Keratinocyte (primary cell): Measurements from ENCODE around the gene DYNLRB1. TPM values are rescaled to one million over a fixed set of nuclear protein-coding genes. Genes with fewer than 3 reads are reported as not detected.

ENCODE experiments used
- DNase-seq: peaks from one replicate; pipeline ENCODE4 v3.0.0-alpha.2; 2011; ENCODE audit warnings: low read depth, missing footprints, low spot score
- FAIRE-seq: peaks from 2 replicates; lab custom pipeline; 2011; peaks lifted over from hg19 to GRCh38; lab: Jason Lieb, UNC
- H2AFZ ChIP-seq: 2 replicates; pipeline ENCODE4 v1.6.0; 2012; ENCODE audit warnings: low read length, control low read depth, inconsistent platforms; ENCODE audit not compliant: control insufficient read depth
- H3K27ac ChIP-seq: 2 replicates; pipeline ENCODE4 v1.5.1; 2011; ENCODE audit warnings: low read length; ENCODE audit not compliant: control insufficient read depth, insufficient read depth
- H3K27me3 ChIP-seq: 3 replicates; pipeline ENCODE4 v1.6.0; 2011; ENCODE audit warnings: low read length; ENCODE audit not compliant: control insufficient read depth, insufficient read depth; ENCODE audit errors: extremely low read depth
- H3K36me3 ChIP-seq, 2 experiments: 2 replicates in 1 of 2; 3 replicates in 1 of 2; pipeline ENCODE4 v1.5.1; 2011; ENCODE audit warnings: low read length in 2 of 2, mild to moderate bottlenecking in 1 of 2; ENCODE audit not compliant: control insufficient read depth in 2 of 2, insufficient read depth in 2 of 2; ENCODE audit errors: extremely low read depth in 1 of 2
- H3K4me1 ChIP-seq: 3 replicates; pipeline ENCODE4 v1.5.1; 2011; ENCODE audit warnings: low read length; ENCODE audit not compliant: control insufficient read depth, insufficient read depth; ENCODE audit errors: extremely low read depth
- H3K4me2 ChIP-seq: 3 replicates; pipeline ENCODE4 v1.6.0; 2011; ENCODE audit warnings: low read depth, low read length; ENCODE audit not compliant: control insufficient read depth, insufficient read depth; ENCODE audit errors: extremely low read depth
- H3K4me3 ChIP-seq, 3 experiments: fragments of 200-600 bp in 1 of 3; sonication (generic) in 1 of 3; 2 replicates in 2 of 3; 3 replicates in 1 of 3; pipeline ENCODE4 v1.5.1; 2011 to 2016; ENCODE audit warnings: low read length in 3 of 3, mild to moderate bottlenecking in 3 of 3, control low read depth in 2 of 3, inconsistent platforms in 1 of 3, low read depth in 1 of 3, mixed read lengths in 1 of 3, mixed run types in 1 of 3, moderate library complexity in 1 of 3; ENCODE audit not compliant: control insufficient read depth in 2 of 3, insufficient read depth in 2 of 3; ENCODE audit errors: extremely low read depth in 1 of 3
- H3K79me2 ChIP-seq: 2 replicates; pipeline ENCODE4 v1.6.0; 2012; ENCODE audit warnings: low read length; ENCODE audit not compliant: control insufficient read depth, insufficient read depth
- H3K9ac ChIP-seq: 3 replicates; pipeline ENCODE4 v1.6.0; 2011; ENCODE audit warnings: low read length; ENCODE audit not compliant: control insufficient read depth, insufficient read depth; ENCODE audit errors: extremely low read depth
- H3K9me1 ChIP-seq: 3 replicates; pipeline ENCODE4 v1.6.0; 2011; ENCODE audit warnings: low read length; ENCODE audit not compliant: control insufficient read depth, insufficient read depth; ENCODE audit errors: extremely low read depth
- H3K9me3 ChIP-seq: 2 replicates; pipeline ENCODE4 v1.5.1; 2012; ENCODE audit warnings: low read depth, low read length; ENCODE audit not compliant: control insufficient read depth
- H4K20me1 ChIP-seq: 3 replicates; pipeline ENCODE4 v1.6.0; 2011; ENCODE audit warnings: low read length; ENCODE audit not compliant: control insufficient read depth, insufficient read depth; ENCODE audit errors: extremely low read depth
- EZH2 ChIP-seq: IDR thresholded peaks from one replicate; pipeline ENCODE4 v1.6.1; 2012; ENCODE audit warnings: inconsistent platforms, mild to moderate bottlenecking, low read length, moderate library complexity
- dilution Hi-C: fragments of 300-500 bp; cut with MboI; formaldehyde crosslinking; loops from one replicate; pipeline ENCODE4 v1.7.0; 2020; ENCODE audit warnings: low sequenced_read_pairs; ENCODE audit not compliant: extremely low pct_ligation_motif_present
- polyA plus RNA-seq, 5 experiments: library from polyadenylated mRNA; depleted of rRNA in 3 of 5; stranded (reverse) in 3 of 5; stranded (forward) in 1 of 5; unstranded in 1 of 5; fragments of >200 nt; gene quantifications; 1 replicate in 1 of 5; 2 replicates in 3 of 5; 3 replicates in 1 of 5; pipeline versions ENCODE4 v1.2.1 to v1.2.3, GENCODE V29; 2011 to 2012; ENCODE audit warnings: missing spikeins in 2 of 5, low read depth in 1 of 5, low replicate concordance in 1 of 5
- TF ChIP-seq, protein P1 (sequence below), 3 experiments: IDR thresholded peaks in 1 of 3; conservative IDR thresholded peaks in 1 of 3; optimal IDR thresholded peaks in 1 of 3; 2 replicates in 2 of 3; 3 replicates in 1 of 3; pipeline versions ENCODE3 to v1.5.1; 2011; ENCODE audit warnings: low read length in 3 of 3, mild to moderate bottlenecking in 3 of 3, moderate library complexity in 2 of 3, control low read depth in 1 of 3, inconsistent platforms in 1 of 3; ENCODE audit not compliant: insufficient read depth in 2 of 3; ENCODE audit errors: extremely low read depth in 1 of 3

The DYNLRB1 gene
- polyA plus RNA-seq, 1 donor (not counting 4 experiments of a cell fraction or from before 2014, with no cell fraction given), result 156 TPM

DNA sequence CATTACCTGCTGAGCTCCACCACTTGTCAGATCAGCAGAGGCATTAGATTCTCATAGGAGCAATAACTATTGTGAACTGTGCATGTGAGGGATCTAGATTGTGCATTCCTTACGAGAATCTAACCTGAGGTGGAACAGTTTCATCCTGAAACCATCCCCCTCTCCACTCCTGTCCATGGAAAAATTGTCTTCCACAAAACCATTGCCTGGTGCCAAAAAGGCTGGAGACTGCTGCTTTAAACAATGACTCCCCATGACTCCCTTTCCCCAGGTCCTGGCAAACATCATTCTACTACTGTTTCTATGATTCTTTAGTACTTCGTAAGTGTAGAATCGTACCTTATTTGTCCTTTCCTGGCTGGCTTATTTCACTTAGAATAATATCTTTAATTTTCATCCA is 9.7 kb upstream of the DYNLRB1 start:
- no peaks in the 10 kb centered on the region for H3K9me3 ChIP-seq
- no peaks in the 10 kb centered on the region for H3K27me3 ChIP-seq
- FAIRE-seq (no peak), DNase-seq (no peak)
- no peaks in the 10 kb centered on the region for H4K20me1 ChIP-seq
- dilution Hi-C loops, result no loop called here
- TF ChIP-seq, protein P1, sequence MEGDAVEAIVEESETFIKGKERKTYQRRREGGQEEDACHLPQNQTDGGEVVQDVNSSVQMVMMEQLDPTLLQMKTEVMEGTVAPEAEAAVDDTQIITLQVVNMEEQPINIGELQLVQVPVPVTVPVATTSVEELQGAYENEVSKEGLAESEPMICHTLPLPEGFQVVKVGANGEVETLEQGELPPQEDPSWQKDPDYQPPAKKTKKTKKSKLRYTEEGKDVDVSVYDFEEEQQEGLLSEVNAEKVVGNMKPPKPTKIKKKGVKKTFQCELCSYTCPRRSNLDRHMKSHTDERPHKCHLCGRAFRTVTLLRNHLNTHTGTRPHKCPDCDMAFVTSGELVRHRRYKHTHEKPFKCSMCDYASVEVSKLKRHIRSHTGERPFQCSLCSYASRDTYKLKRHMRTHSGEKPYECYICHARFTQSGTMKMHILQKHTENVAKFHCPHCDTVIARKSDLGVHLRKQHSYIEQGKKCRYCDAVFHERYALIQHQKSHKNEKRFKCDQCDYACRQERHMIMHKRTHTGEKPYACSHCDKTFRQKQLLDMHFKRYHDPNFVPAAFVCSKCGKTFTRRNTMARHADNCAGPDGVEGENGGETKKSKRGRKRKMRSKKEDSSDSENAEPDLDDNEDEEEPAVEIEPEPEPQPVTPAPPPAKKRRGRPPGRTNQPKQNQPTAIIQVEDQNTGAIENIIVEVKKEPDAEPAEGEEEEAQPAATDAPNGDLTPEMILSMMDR (optimal IDR thresholded peaks at IDR 0.05 in 1 of 3, IDR thresholded peaks at IDR 0.05 in 1 of 3, conservative IDR thresholded peaks at IDR 0.05 in 1 of 3; ENCODE audit: extremely low read depth in 1 of 3, insufficient read depth in 2 of 3, low read length in 3 of 3), result no peak
- no peak for TF ChIP-seq EZH2
- peaks cover 17 to 30% of the 10 kb centered on the region in 2 experiments for H3K36me3 ChIP-seq
- no peak overlapping the region for H3K4me2 ChIP-seq
- no peaks in the 10 kb centered on the region for H3K4me1 ChIP-seq
- no peak overlapping the region for H3K9ac ChIP-seq
- H3K9me1 ChIP-seq, result no peaks in the 10 kb centered on the region
- H3K4me3 ChIP-seq, result no peak overlapping the region
- H2AFZ ChIP-seq, result no peak overlapping the region
- H3K79me2 ChIP-seq, result peaks cover 11% of the 10 kb centered on the region
- H3K27ac ChIP-seq, result no peak overlapping the region

DNA sequence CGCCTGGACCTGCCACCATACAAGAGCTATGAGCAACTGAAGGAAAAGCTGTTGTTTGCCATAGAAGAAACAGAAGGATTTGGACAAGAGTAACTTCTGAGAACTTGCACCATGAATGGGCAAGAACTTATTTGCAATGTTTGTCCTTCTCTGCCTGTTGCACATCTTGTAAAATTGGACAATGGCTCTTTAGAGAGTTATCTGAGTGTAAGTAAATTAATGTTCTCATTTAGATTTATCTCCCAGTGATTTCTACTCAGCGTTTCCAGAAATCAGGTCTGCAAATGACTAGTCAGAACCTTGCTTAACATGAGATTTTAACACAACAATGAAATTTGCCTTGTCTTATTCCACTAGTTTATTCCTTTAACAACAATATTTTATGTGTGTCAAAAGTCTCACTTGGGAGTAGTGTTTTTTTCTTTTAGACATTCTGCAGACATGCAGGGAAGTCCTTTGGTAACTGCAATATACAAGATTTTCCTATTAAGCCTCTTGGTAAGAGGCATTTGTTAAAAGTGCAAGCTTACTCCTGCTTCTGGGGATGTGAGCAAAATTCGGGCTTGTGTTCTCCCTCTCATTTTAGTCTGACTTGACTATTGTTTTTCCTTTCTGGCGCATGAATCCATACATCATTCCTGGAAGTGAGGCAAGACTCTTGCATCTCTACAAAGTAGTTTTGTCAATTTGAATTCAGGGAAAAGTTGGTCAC is 8.4 kb upstream of the DYNLRB1 start:
- Histone ChIP-seq H3K36me3 (peaks cover 24 to 38% of the 10 kb centered on the region in 2 experiments), H3K4me3 (no peak overlapping the region), H3K4me2 (no peak overlapping the region), H3K27me3 (no peaks in the 10 kb centered on the region), H3K9me1 (no peaks in the 10 kb centered on the region), H4K20me1 (no peaks in the 10 kb centered on the region), H3K9ac (no peak overlapping the region), H2AFZ (no peak overlapping the region), H3K4me1 (no peaks in the 10 kb centered on the region), H3K27ac (no peak overlapping the region), H3K79me2 (peaks cover 10% of the 10 kb centered on the region), H3K9me3 (no peaks in the 10 kb centered on the region)
- FAIRE-seq (no peak), DNase-seq (no peak)
- no peak for TF ChIP-seq EZH2
- TF ChIP-seq, protein P1 (optimal IDR thresholded peaks at IDR 0.05 in 1 of 3, IDR thresholded peaks at IDR 0.05 in 1 of 3, conservative IDR thresholded peaks at IDR 0.05 in 1 of 3; ENCODE audit: extremely low read depth in 1 of 3, insufficient read depth in 2 of 3, low read length in 3 of 3), result no peak
- dilution Hi-C loops, result no loop called here
